Effector memory CD8-positive, alpha-beta T cell (primary cell): ENCODE data around the gene CA7.

Experiments used
- ATAC-seq: fragments of 150-1000 bp; cut with Tn5 transposase; replicated peaks from 2 replicates; pipeline ENCODE4 v1.10.0; 2021; ENCODE audit warnings: mild to moderate bottlenecking, moderate library complexity
- DNase-seq, 3 experiments: peaks; one replicate each; pipeline ENCODE4 v3.0.0; 2021
- H3K27ac Mint-ChIP-seq, 2 donors: one replicate each; pipeline ENCODE4 v1.8.0; 2022; ENCODE audit warnings: mild to moderate bottlenecking in 2 of 2, mixed read lengths in 2 of 2, moderate library complexity in 2 of 2
- H3K27me3 Mint-ChIP-seq, 2 donors: one replicate each; pipeline ENCODE4 v1.8.0; 2022; ENCODE audit warnings: mixed read lengths in 2 of 2
- H3K36me3 Mint-ChIP-seq: one replicate; pipeline ENCODE4 v1.8.0; 2022; ENCODE audit warnings: mild to moderate bottlenecking, moderate library complexity, mixed read lengths; ENCODE audit not compliant: insufficient read depth
- H3K4me1 Mint-ChIP-seq, 2 donors: one replicate each; pipeline ENCODE4 v1.8.0; 2022; ENCODE audit warnings: low read depth in 2 of 2, mixed read lengths in 2 of 2
- H3K4me3 Mint-ChIP-seq, 2 donors: one replicate each; pipeline ENCODE4 v1.8.0; 2022; ENCODE audit warnings: mild to moderate bottlenecking in 2 of 2, mixed read lengths in 2 of 2, moderate library complexity in 2 of 2
- H3K9me3 Mint-ChIP-seq, 2 donors: one replicate each; pipeline ENCODE4 v1.8.0; 2022; ENCODE audit warnings: mixed read lengths in 2 of 2
- total RNA-seq, 9 experiments: gene quantifications; one replicate each; lab custom pipeline; 2026; lab: John Stamatoyannopoulos, UW

Gene CA7
- 0 to 0.13 (median 0) reads per million in 9 experiments for total RNA-seq

- no peak for DNase-seq
- peaks cover 4% of the 10 kb centered on the region in 2 donors for H3K4me1 Mint-ChIP-seq
- ATAC-seq, result no peak
- peaks cover 3% of the 10 kb centered on the region for H3K36me3 Mint-ChIP-seq
- peaks cover 35 to 77% of the 10 kb centered on the region in 2 donors for H3K27me3 Mint-ChIP-seq
- H3K4me3 Mint-ChIP-seq, result peak within 1 kb of the TSS; percentile 64 to 68
- H3K9me3 Mint-ChIP-seq, result no peaks in the 10 kb centered on the region
- no peak within 1 kb of the TSS for H3K27ac Mint-ChIP-seq
These were observed at the start of gene CA7 for GRCh38 chr16:66844342-66845079. Gene CA7, plus strand, starts transcription at chr16:66844414. Its CDS starts 74 bp downstream, at chr16:66844488.

GRCh38 chr16:66798161-66798560, 46.1 kb upstream of the CA7 start:
- Mint-ChIP-seq H3K36me3 (peaks cover 12% of the 10 kb centered on the region), H3K9me3 (no peaks in the 10 kb centered on the region), H3K27ac (no peak overlapping the region), H3K27me3 (no peaks in the 10 kb centered on the region), H3K4me3 (no peak overlapping the region), H3K4me1 (no peaks in the 10 kb centered on the region)
- no peak for DNase-seq
- ATAC-seq, result no peak

DNA sequence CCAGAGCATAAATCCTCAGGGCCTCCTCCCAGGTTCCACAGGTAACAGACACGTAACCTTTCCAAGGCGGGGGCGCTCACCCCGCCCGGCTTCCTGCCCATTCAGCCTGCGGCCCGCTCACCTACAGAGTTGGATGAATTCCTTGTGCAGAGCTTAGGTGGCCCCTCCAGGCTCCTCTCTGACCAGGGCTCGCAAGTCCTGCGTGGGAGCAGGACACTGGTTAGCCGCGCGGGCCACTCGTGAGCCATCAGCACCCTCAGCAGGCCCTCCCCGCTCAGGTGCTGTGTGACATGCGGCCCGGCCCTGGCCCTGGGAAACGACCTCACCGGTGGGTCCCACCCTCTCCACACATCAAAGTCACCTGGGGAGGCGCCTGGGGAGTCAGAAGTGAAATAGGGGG, 43.4 kb upstream of the CA7 start:
- Mint-ChIP-seq H3K27ac (no peak overlapping the region), H3K4me3 (no peak overlapping the region), H3K36me3 (peaks cover 39% of the 10 kb centered on the region), H3K4me1 (no peaks in the 10 kb centered on the region), H3K27me3 (no peaks in the 10 kb centered on the region), H3K9me3 (no peaks in the 10 kb centered on the region)
- ATAC-seq (no peak), DNase-seq (no peak)

- ATAC-seq (no peak), DNase-seq (no peak)
- Mint-ChIP-seq H3K4me3 (no peak within 1 kb of the TSS), H3K9me3 (no peaks in the 10 kb centered on the region), H3K27me3 (no peaks in the 10 kb centered on the region), H3K4me1 (no peaks in the 10 kb centered on the region), H3K27ac (no peak within 1 kb of the TSS), H3K36me3 (peaks cover 42% of the 10 kb centered on the region)
These were observed 42.7 kb upstream of the CA7 start, which contains the start of gene TERB1 for GRCh38 chr16:66801320-66802105. Gene TERB1, minus strand, starts transcription at chr16:66801584. Its CDS starts 4,786 bp downstream, at chr16:66796798.

DNA sequence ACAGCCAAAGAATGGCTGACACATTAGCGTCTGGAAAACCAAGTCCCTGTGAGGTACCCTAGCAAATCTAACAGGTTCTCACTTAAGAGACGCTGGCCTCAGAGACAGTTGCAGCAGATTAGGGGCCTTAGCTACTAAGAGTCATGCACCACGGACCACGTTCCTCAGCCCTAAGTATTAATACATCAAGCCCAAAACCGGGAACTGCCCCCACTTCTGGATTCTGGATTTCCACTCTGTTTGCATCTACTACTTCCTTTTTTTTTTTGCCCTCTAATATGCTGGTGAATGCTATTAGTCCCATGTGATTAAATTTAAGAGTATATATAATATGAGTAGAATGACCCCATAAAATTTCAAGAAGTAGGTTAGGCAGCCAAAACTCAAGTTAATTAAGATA, 42.1 kb upstream of the CA7 start:
- H3K4me3 Mint-ChIP-seq, result no peak overlapping the region
- no peaks in the 10 kb centered on the region for H3K9me3 Mint-ChIP-seq
- no peak for ATAC-seq
- no peak for DNase-seq
- no peak overlapping the region for H3K27ac Mint-ChIP-seq
- no peaks in the 10 kb centered on the region for H3K4me1 Mint-ChIP-seq
- no peaks in the 10 kb centered on the region for H3K27me3 Mint-ChIP-seq
- peaks cover 48% of the 10 kb centered on the region for H3K36me3 Mint-ChIP-seq

GRCh38 chr16:66809765-66810164, 34.4 kb upstream of the CA7 start:
- no peak overlapping the region for H3K4me3 Mint-ChIP-seq
- H3K27ac Mint-ChIP-seq, result peak overlapping the region in 1 of 2 donors; percentile 15
- H3K4me1 Mint-ChIP-seq, result no peaks in the 10 kb centered on the region
- ATAC-seq (no peak), DNase-seq (no peak)
- H3K9me3 Mint-ChIP-seq, result no peaks in the 10 kb centered on the region
- H3K27me3 Mint-ChIP-seq, result no peaks in the 10 kb centered on the region
- peaks cover 82% of the 10 kb centered on the region for H3K36me3 Mint-ChIP-seq

- no peak for DNase-seq
- Mint-ChIP-seq H3K4me1 (no peaks in the 10 kb centered on the region), H3K9me3 (no peaks in the 10 kb centered on the region), H3K27ac (peak overlapping the region in 1 of 2 donors; percentile 15), H3K36me3 (peaks cover 82% of the 10 kb centered on the region), H3K27me3 (no peaks in the 10 kb centered on the region), H3K4me3 (no peak overlapping the region)
- ATAC-seq, result no peak
These were observed 33.8 kb upstream of the CA7 start for GRCh38 chr16:66810391-66810790.

GRCh38 chr16:66811043-66811442, 33.2 kb upstream of the CA7 start:
- peaks cover 82% of the 10 kb centered on the region for H3K36me3 Mint-ChIP-seq
- no peak overlapping the region for H3K27ac Mint-ChIP-seq
- no peak for ATAC-seq
- no peaks in the 10 kb centered on the region for H3K9me3 Mint-ChIP-seq
- no peak overlapping the region for H3K4me3 Mint-ChIP-seq
- DNase-seq, result no peak
- H3K4me1 Mint-ChIP-seq, result no peaks in the 10 kb centered on the region
- no peaks in the 10 kb centered on the region for H3K27me3 Mint-ChIP-seq

- Mint-ChIP-seq H3K9me3 (no peaks in the 10 kb centered on the region), H3K36me3 (peaks cover 90% of the 10 kb centered on the region), H3K4me3 (no peak overlapping the region), H3K4me1 (peaks cover 0 to under 1% of the 10 kb centered on the region in 2 donors), H3K27ac (no peak overlapping the region), H3K27me3 (no peaks in the 10 kb centered on the region)
- no peak for ATAC-seq
- no peak for DNase-seq
These were observed 29.5 kb upstream of the CA7 start for GRCh38 chr16:66814734-66815133.

DNA sequence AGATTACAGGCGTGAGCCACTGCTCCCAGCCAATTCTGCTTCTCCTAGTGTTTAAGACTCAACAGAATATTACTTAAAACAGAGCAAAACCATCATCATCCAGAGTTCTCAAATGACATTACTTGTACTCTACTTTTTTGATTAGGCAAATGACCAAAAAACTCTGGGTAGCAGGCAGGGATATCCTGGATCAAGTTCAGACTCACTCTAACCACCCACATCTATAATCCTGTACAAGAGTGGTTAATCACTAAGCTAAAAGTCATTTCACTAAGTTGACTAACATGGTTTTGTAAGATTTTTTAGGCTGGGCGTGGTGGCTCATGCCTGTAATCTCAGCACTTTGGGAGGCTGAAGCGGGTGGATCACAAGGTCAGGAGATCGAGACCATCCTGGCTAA, 20.2 kb upstream of the CA7 start:
- H3K9me3 Mint-ChIP-seq, result no peaks in the 10 kb centered on the region
- ATAC-seq (no peak), DNase-seq (no peak)
- peaks cover 68% of the 10 kb centered on the region for H3K36me3 Mint-ChIP-seq
- H3K4me3 Mint-ChIP-seq, result no peak overlapping the region
- peaks cover 18 to 30% of the 10 kb centered on the region in 2 donors for H3K4me1 Mint-ChIP-seq
- no peak overlapping the region for H3K27ac Mint-ChIP-seq
- H3K27me3 Mint-ChIP-seq, result no peaks in the 10 kb centered on the region

DNA sequence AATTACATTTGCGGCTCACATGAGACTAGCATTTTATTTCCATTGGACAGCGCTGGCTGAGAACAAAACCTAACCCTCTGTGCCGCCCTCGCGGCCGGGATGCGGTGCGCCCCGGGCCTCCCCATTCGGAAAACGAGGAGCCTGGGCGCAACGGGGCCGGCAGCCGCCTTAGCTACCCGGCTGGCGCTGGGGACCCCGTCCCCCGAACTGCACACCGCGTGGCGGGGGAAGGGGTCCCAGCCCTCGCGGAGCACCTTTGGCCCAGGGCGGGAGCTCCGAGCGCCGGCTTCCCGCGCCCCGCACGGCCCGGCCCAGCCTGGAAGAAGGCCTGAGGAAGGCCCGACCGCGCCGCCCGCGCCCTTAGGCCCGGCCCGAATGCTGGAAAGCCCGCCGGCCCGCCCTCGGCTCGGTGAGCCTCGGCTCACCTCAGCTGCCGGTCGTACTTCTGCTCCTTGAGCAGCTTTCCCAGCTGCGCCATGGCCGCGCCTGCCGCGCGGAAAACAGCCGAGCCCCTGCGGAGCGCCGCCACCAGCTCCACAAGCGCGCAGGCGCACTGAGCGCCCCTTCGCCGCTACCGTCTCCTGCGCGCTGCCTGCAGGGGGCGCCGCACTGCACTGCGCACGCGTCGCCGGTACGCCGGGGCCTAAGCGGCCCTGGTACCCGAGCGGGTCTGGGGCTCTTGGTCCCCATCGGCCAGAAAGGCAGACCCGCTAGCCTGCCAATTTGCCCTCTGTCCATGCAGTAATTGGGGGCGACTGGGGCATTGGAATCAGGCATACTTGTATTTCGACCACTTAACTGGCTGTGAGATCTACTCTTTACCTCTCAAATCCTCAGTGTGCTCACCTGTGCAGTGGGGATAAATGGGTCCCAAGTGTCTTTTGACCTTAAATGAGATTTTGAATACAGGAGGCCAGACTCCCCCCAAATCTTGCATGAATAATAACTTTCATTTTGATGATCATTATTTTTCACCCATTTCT, 13.5 kb upstream of the CA7 start, which contains the start of gene NAE1:
NAE1 (minus strand) TSS at position 555 of the 983 bp plus-strand sequence; CDS start at position 478, 77 bp downstream.
- no peaks in the 10 kb centered on the region for H3K9me3 Mint-ChIP-seq
- DNase-seq, result peak; percentile 85 to 92 (median 89)
- peaks cover 20 to 25% of the 10 kb centered on the region in 2 donors for H3K4me1 Mint-ChIP-seq
- ATAC-seq, result peak; percentile 95
- peaks cover 18% of the 10 kb centered on the region for H3K36me3 Mint-ChIP-seq
- peak within 1 kb of the TSS; percentile 46 to 71 for H3K27ac Mint-ChIP-seq
- H3K4me3 Mint-ChIP-seq, result peak within 1 kb of the TSS; percentile 68 to 71
- no peaks in the 10 kb centered on the region for H3K27me3 Mint-ChIP-seq

- H3K4me1 Mint-ChIP-seq, result peaks cover 14 to 19% of the 10 kb centered on the region in 2 donors
- DNase-seq (no peak), ATAC-seq (no peak)
- no peaks in the 10 kb centered on the region for H3K27me3 Mint-ChIP-seq
- H3K36me3 Mint-ChIP-seq, result peaks cover 6% of the 10 kb centered on the region
- no peak overlapping the region for H3K4me3 Mint-ChIP-seq
- H3K9me3 Mint-ChIP-seq, result no peaks in the 10 kb centered on the region
- no peak overlapping the region for H3K27ac Mint-ChIP-seq
These were observed 12.0 kb upstream of the CA7 start for GRCh38 chr16:66832190-66832589.
